Skeletal muscle cell (primary cell): ENCODE results near the gene ACOXL.

Source experiments
- DNase-seq: peaks from one replicate; pipeline ENCODE4 v3.0.0-alpha.2; 2010; ENCODE audit warnings: low read depth
- H3K4me3 ChIP-seq: 2 replicates; pipeline ENCODE4 v1.5.1; 2011; ENCODE audit warnings: low read depth, mild to moderate bottlenecking, control low read depth, low read length, moderate library complexity

ACOXL gene

GRCh38 chr2:110886826-110887573 lies 154.6 kb downstream of the ACOXL start:
- no peak overlapping the region for H3K4me3 ChIP-seq
- DNase-seq = no peak

DNA sequence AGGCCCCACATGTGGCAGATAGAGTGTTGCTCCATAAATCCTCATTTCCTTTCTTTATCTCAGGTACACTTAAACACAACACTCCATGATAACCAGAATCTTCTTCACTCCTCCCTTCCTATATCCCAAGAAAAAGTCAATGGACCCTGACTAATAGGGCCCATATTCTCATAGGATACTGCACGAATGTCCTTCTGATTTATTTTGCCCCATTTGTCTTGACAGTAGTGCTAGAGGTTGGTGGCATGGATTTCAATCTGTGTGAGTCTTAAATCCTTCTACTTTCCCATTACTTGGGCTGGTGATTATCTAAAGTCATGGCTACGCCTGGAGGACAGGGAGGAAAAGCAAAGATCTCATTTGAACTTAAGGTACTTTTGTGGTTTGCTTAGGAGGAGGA lies 156.0 kb downstream of the ACOXL start:
- DNase-seq = no peak
- no peak overlapping the region for H3K4me3 ChIP-seq

- H3K4me3 ChIP-seq = no peak overlapping the region
- no peak for DNase-seq
These were observed 159.3 kb downstream of the ACOXL start for GRCh38 chr2:110891626-110892025.

DNA sequence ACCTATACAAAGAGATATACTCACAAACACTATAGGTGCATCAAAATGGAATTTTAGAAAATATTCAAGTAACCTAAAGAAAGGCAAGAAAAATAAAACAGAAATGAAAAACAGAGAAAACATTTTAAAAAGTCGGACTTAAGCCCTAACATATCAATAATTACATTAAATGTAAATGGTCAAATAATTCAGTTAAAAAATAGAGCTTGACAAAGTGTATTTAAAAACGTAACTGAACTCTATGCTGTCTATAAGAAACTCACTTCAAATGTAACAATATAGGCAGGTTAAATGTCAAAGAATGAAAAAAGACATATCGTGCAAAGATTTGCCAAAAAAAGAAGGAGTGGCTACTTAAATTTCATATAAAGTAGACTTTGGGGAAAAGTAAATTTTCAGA lies 163.9 kb downstream of the ACOXL start:
- H3K4me3 ChIP-seq = no peak overlapping the region
- DNase-seq = no peak

DNA sequence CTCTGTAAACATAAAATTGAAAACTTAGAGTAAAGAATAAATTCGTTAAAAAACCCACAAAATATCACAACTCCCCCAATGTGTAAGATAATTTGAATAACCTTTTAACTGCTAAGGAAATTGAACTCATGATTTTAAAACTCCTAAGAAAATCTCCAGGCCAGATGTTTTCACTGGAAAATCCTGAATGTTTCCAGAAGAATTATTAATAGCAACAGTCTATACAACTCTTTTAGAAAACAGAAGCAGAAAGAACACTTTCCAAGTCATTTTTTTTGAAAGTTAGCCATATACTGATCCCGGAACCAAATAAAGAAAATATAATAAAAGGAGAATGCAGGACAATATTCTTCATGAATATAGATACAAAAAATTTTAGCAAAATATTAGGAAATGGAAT lies 165.6 kb downstream of the ACOXL start:
- DNase-seq = no peak
- H3K4me3 ChIP-seq = no peak overlapping the region

GRCh38 chr2:110900191-110900590 lies 167.8 kb downstream of the ACOXL start:
- no peak for DNase-seq

DNA sequence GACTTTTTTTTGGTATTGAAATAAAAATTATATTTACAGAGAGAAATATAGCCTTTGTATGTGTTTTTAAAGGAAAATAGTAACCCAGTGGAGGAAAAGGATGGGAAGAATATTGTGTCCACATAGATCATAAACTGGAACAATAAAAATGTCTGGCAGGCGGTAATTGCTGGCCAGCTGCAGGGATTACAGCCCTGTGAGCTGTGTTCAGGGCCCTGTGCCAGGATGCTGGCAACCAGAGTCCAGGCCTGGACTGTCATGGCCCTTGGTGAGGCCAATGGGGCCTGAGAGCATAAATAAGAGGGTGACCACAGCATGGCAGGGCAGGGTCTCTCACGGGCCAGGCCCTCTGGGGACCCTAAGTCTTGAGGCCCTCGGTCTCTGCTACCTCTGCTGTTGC lies 171.2 kb downstream of the ACOXL start:
- no peak for DNase-seq
- no peak overlapping the region for H3K4me3 ChIP-seq

More at GRCh38 chr2:110900191-110900590, 167.8 kb downstream of the ACOXL start:
- H3K4me3 ChIP-seq = no peak overlapping the region

GRCh38 chr2:110904116-110904778 lies 171.9 kb downstream of the ACOXL start:
- H3K4me3 ChIP-seq = no peak overlapping the region
- no peak for DNase-seq

DNA sequence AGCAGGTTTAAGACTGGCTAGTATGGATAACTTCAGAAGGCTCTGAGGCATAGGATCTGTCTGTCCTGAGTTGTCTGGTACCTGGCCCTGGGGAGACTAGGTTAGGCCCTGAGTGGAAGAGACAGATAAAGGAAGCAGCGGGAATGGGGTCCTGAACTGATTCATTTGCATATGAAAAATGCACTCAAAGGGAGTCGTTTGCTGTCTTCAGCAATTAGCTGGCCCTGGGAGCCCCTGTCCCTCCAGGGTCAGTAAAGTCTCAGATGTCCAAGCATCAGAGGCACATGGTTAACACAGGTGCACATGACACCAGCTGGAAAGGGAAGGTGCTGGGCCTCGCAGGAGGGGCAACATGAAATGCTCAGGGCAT lies 172.4 kb downstream of the ACOXL start:
- DNase-seq = no peak
- no peak overlapping the region for H3K4me3 ChIP-seq

- H3K4me3 ChIP-seq = no peak overlapping the region
- DNase-seq = no peak
These were observed 172.8 kb downstream of the ACOXL start for GRCh38 chr2:110905217-110905616.

- H3K4me3 ChIP-seq = no peak overlapping the region
These were observed 174.4 kb downstream of the ACOXL start for GRCh38 chr2:110906613-110907298.

DNA sequence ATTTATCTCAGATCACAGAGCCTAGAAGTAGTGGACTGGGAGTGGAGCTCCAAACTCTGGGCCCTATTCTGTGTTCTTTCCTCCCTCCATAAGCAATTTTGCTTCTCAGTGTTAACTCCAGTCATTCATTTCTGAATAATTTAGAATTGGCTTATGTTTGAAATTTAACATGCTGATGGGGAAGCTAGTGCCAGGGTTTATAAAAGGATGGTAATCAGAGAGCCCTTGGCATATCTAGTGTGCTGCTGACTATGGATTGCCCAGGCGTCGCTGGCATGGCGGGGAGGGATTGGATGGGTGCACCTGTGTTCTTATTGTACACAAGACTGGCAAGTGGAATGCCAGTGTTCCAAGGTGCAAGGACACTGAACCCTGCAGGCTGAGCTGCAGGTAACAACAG lies 177.1 kb downstream of the ACOXL start:
- no peak overlapping the region for H3K4me3 ChIP-seq
- DNase-seq = no peak

More at GRCh38 chr2:110906613-110907298, 174.4 kb downstream of the ACOXL start:
- no peak for DNase-seq

DNA sequence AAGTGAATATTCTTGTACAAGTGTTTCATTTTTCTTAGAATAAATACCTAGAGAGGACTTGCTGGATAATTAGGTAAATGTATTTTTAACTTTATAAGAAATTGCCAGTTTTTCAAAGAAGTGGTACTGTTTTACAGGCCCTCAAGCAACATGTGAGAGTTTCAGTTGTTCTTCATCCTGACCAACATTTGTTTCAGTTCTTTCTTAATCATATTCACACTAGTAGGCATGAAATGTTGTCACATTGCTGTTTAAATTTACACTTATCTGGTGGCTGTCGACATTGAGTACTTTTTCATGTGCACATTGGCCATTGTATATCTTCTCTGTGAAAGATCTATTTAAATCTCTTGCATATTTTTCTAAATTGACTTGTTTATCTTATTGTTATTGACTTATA lies 178.1 kb downstream of the ACOXL start:
- no peak overlapping the region for H3K4me3 ChIP-seq
- no peak for DNase-seq

DNA sequence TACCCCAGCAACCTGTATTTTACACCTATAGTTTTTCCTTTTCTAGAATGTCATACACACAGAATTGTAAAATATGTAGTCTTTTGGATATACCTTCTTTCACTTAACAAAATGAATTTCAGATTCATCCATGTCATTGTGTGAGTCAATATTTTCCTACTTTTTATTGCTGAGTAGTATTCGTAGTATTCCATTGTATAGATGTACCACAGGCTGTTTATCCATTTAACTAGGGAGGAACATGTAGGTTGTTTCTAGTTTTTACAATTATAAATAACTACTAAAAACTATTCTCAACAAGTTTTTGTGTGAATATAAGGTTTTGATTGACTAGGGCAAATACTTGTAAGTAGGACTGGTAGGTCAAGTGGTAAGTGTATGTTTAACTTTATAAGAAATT lies 187.4 kb downstream of the ACOXL start:
- DNase-seq = no peak

DNA sequence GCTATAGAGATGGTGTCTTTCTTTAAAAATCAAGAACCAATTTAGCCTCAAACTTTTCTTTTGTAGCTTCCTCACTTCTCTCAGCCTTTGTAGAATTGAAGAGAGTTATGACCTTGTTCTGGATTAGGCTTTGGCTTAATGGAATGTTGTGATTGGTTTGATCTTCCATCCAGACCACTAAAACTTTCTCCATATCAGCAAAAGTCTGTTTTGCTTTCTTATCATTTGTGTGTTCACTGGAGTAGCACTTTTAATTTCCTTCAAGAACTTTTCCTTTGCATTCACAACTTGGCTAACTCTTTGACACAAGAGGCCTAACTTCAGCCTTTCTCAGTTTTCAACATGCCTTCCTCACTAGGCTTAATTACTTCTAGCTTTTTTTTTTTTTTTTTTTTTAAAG lies 193.1 kb downstream of the ACOXL start:
- H3K4me3 ChIP-seq = no peak overlapping the region
- DNase-seq = no peak

More for the DNA sequence above, 187.4 kb downstream of the ACOXL start:
- H3K4me3 ChIP-seq = no peak overlapping the region

- DNase-seq = no peak
- no peak overlapping the region for H3K4me3 ChIP-seq
These were observed 195.2 kb downstream of the ACOXL start for GRCh38 chr2:110927526-110927925.

DNA sequence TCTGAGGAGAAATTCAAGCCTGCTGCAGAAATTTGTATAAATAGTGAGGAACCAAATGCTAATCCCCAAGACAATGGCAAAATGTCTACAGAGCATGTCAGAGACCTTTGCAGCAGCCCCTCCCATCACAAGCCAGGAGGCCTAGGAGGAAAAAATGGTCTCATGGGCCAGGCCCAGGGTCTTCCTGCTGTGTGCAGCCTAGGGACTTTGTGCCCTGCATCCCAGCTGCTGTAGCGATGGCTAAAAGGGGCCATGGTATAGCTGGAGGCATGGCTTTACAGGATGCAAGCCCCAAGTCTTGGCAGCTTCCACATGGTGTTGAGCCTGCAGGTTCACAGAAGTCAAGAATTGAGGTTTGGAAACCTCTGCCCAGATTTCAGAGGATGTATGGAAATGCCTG lies 197.2 kb downstream of the ACOXL start:
- H3K4me3 ChIP-seq = no peak overlapping the region
- DNase-seq = no peak

- no peak for DNase-seq
- H3K4me3 ChIP-seq = no peak overlapping the region
These were observed 199.3 kb downstream of the ACOXL start for GRCh38 chr2:110931648-110932047.

DNA sequence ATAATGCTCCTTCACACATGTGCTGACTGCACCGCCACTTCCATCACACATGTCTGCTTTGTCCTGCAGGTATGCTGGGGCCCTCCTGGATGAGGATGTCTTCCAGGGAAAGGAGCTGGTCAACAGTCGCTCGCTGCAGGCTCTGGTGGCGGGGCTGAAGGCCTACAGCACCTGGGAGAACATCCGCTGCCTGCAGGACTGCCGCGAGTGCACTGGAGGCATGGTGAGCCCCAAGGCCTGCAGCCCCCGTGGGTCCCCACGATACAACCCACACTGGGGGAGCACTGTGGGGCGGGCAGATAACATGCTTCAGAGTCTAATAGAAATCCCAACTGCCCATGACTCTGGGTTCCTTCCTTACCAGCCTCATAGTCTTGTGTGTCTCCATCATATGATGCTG lies 201.0 kb downstream of the ACOXL start:
- no peak for DNase-seq
- H3K4me3 ChIP-seq = no peak overlapping the region

DNA sequence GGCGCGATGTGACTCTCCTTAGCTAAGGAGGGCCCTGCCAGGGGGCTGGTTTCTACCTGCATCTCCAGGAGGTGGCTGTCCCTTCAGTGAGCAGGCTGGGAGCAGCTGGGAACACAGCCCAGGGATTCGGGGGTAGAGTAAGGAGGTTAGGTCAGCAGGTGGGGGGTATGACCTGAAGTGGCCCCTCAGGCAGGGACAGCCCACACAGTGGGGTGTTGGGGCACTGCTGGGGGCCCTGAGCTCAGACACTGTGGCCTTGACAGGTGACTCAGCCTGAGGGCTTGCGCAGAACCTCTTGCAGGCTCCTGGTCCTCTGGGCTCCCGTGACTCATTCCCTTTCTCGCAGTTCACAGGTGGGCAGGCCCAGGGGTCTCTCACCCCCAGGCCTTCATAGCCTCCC lies 202.6 kb downstream of the ACOXL start:
- DNase-seq = no peak
- no peak overlapping the region for H3K4me3 ChIP-seq
